SK-N-SH treated with all-trans-retinoic acid at 6 μM for 48 hours (cell line): Measurements from ENCODE around the gene ADGRE3.

Experiments used
- SNAI2 ChIP-seq: fragments of 250-450 bp; sonication (Bioruptor Pico); IDR thresholded peaks from 2 replicates; pipeline ENCODE4 v1.5.0; 2020; ENCODE audit warnings: mild to moderate bottlenecking, moderate library complexity
- ZNF565 ChIP-seq: fragments of 450-650 bp; formaldehyde crosslinking; conservative IDR thresholded peaks from 2 replicates; pipeline ENCODE4 v1.5.0; 2020; ENCODE audit warnings: low read depth, mild to moderate bottlenecking, moderate library complexity
- TF ChIP-seq, protein P1 (sequence below): fragments of 250-450 bp; sonication (Bioruptor Pico); IDR thresholded peaks from 2 replicates; pipeline ENCODE4 v1.5.0; 2020; ENCODE audit warnings: mild to moderate bottlenecking, moderate library complexity

DNA sequence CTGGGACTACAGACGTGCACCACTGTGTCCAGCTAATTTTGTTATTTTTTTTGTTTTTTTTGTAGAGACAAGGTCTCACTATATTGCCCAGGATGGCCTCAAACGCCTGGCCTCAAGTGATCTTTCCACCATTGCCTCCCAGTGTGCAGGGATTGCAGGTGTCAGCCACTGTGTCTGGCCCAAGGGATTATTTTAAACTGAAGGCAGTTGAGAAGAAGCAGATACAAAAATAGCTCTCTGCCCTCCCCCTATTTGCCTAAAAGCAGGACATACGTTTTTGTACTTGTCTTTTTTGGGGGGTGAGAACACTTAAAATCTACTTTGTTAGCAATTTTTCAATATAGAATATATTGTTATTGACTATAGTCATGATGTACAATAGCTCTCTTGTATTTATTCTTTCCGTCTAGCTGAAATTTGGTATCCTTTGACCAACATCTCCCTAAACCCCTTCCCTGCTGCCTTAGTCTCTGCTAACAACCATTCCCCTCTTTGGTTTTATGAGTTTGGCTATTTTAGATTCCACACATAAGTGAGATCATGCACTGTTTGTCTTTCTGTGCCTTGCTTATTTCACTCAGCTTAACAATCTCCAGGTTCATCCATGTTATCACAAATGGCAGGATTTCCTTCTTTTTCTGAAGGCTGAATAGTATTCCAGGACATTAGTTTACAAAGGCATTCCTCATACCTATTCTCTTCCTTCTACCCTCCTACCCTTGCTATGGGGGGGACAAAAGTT, 34.9 kb downstream of the ADGRE3 start:
- TF ChIP-seq ZNF565 (no peak), SNAI2 (CRISPR knock-in tag) (no peak)
- TF ChIP-seq, protein P1, sequence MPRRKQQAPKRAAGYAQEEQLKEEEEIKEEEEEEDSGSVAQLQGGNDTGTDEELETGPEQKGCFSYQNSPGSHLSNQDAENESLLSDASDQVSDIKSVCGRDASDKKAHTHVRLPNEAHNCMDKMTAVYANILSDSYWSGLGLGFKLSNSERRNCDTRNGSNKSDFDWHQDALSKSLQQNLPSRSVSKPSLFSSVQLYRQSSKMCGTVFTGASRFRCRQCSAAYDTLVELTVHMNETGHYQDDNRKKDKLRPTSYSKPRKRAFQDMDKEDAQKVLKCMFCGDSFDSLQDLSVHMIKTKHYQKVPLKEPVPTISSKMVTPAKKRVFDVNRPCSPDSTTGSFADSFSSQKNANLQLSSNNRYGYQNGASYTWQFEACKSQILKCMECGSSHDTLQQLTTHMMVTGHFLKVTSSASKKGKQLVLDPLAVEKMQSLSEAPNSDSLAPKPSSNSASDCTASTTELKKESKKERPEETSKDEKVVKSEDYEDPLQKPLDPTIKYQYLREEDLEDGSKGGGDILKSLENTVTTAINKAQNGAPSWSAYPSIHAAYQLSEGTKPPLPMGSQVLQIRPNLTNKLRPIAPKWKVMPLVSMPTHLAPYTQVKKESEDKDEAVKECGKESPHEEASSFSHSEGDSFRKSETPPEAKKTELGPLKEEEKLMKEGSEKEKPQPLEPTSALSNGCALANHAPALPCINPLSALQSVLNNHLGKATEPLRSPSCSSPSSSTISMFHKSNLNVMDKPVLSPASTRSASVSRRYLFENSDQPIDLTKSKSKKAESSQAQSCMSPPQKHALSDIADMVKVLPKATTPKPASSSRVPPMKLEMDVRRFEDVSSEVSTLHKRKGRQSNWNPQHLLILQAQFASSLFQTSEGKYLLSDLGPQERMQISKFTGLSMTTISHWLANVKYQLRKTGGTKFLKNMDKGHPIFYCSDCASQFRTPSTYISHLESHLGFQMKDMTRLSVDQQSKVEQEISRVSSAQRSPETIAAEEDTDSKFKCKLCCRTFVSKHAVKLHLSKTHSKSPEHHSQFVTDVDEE (CRISPR knock-in tag), result no peak
